ENCODE data around the gene PILRB. TPM values are rescaled to one million over a fixed set of nuclear protein-coding genes. Genes with fewer than 3 reads are reported as not detected.

PILRB gene
- total RNA-seq, 1 experiment from 2014 or later = 74.1 TPM

DNA sequence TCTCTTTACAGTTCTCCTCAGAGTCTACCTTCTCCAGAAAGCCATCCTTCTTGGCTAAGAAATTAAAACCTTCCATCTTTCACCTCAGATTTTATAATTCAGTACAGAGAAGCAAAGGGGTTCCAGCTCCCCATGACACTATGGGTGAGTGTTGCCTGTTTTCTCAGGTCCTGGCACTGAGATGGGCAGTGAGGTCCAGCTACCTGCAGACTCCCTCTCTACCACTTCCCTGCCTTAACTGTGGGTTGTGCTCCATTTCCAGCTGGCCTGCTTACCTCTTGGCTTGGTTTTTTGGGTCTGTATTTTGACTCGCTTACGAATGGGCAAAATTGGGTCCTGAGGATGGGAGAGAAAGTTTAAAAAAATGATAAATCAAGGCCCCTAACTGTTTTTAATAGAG is 44.3 kb downstream of the PILRB start:
- no peaks in the 10 kb centered on the region for H4K20me1 ChIP-seq (ENCODE audit: low read length)
- H3F3A ChIP-seq (ENCODE audit: low read length, unreplicated experiment) = no peaks in the 10 kb centered on the region
- H3K9ac ChIP-seq (ENCODE audit: low read length) = no peak overlapping the region
- H3K4me2 ChIP-seq (ENCODE audit: low read length) = no peak overlapping the region
- CTCF ChIA-PET = no interaction called here
- no peaks in the 10 kb centered on the region for H3K9me2 ChIP-seq (replicated peaks; ENCODE audit: low read length)
- no peaks in the 10 kb centered on the region for H3K36me3 ChIP-seq (ENCODE audit: low read depth, low read length)
- H3K27ac ChIP-seq (ENCODE audit: low read length) = no peak overlapping the region
- POLR2A ChIA-PET (ENCODE audit: unreplicated experiment) = no interaction called here
- H3K9me3 ChIP-seq (ENCODE audit: low read length) = no peaks in the 10 kb centered on the region
- H3K79me2 ChIP-seq (ENCODE audit: low read length) = no peaks in the 10 kb centered on the region
- intact Hi-C loops (cut with micrococcal nuclease) = loop anchor here (10.0 kb wide), 1 partner anchor 47 kb away; the partner anchor contains the start of gene PILRB
- DNase-seq (no peak), ATAC-seq (no peak)
- H3K4me3 ChIP-seq (ENCODE audit: low read length) = no peak overlapping the region
- TF ChIP-seq EZH2 (IDR thresholded peaks at IDR 0.05; ENCODE audit: low read length, unreplicated experiment) (no peak), EZH2phosphoT487 (IDR thresholded peaks at IDR 0.05; ENCODE audit: borderline replicate concordance, low read length) (no peak), CTCF (conservative IDR thresholded peaks at IDR 0.05; ENCODE audit: low read depth, low read length) (no peak)
- no TSS peak for BruUV-seq (replicated peaks)
- H2AFZ ChIP-seq (ENCODE audit: low read length) = no peak overlapping the region
- peaks cover 8% of the 10 kb centered on the region; the same call in 1 of the 2 replicates for H3K4me1 ChIP-seq (ENCODE audit: insufficient read depth, low read length)
- no peaks in the 10 kb centered on the region for H3K27me3 ChIP-seq (ENCODE audit: low read length)

- Histone ChIP-seq H3K9me3 (ENCODE audit: low read length) (no peaks in the 10 kb centered on the region), H3K27ac (ENCODE audit: low read length) (no peak overlapping the region), H3F3A (ENCODE audit: low read length, unreplicated experiment) (no peaks in the 10 kb centered on the region), H4K20me1 (ENCODE audit: low read length) (no peaks in the 10 kb centered on the region), H2AFZ (ENCODE audit: low read length) (no peak overlapping the region), H3K27me3 (ENCODE audit: low read length) (no peaks in the 10 kb centered on the region), H3K9me2 (replicated peaks; ENCODE audit: low read length) (no peaks in the 10 kb centered on the region), H3K4me2 (ENCODE audit: low read length) (no peak overlapping the region), H3K4me3 (ENCODE audit: low read length) (no peak overlapping the region), H3K9ac (ENCODE audit: low read length) (no peak overlapping the region), H3K36me3 (ENCODE audit: low read depth, low read length) (no peaks in the 10 kb centered on the region), H3K79me2 (ENCODE audit: low read length) (no peaks in the 10 kb centered on the region), H3K4me1 (ENCODE audit: insufficient read depth, low read length) (peaks cover 10% of the 10 kb centered on the region; the same call in 1 of the 2 replicates)
- CTCF ChIA-PET = interaction anchor here (0.6 to 1.2 kb wide), 3 partner anchors 14 to 23 kb away, joined by 3 to 8 read pairs (median 3); partner anchors contain the start of genes MEPCE and ZCWPW1
- intact Hi-C loops (cut with micrococcal nuclease) = loop anchor here (1.0 to 10.0 kb wide), 3 partner anchors 32 to 274 kb away; partner anchors contain the start of gene PILRB
- ATAC-seq (peak; percentile 77), DNase-seq (peak; percentile 51)
- BruUV-seq (replicated peaks) = no TSS peak
- POLR2A ChIA-PET (ENCODE audit: unreplicated experiment) = no interaction called here
- no peak for TF ChIP-seq EZH2 (IDR thresholded peaks at IDR 0.05; ENCODE audit: low read length, unreplicated experiment)
- no peak for TF ChIP-seq EZH2phosphoT487 (IDR thresholded peaks at IDR 0.05; ENCODE audit: borderline replicate concordance, low read length)
- no peak for TF ChIP-seq CTCF (conservative IDR thresholded peaks at IDR 0.05; ENCODE audit: low read depth, low read length)
Observed at GRCh38 chr7:100406767-100407166, 48.9 kb downstream of the PILRB start.

Measured in PC-3 (cell line).